SK-N-SH (cell line): Measurements from ENCODE around the gene BDKRB2. TPM values are rescaled to one million over a fixed set of nuclear protein-coding genes. Genes with fewer than 3 reads are reported as not detected.

Experiments
- CTCF ChIA-PET: fragments of 300-600, 350-600 bp; formaldehyde crosslinking; extraction: SDS; loops from one replicate; lab custom pipeline; 2021; lab: Yijun Ruan, JAX
- POLR2A ChIA-PET: fragments of 350-600 bp; sonication (Branson Sonifier 250); formaldehyde crosslinking; extraction: SDS; loops from one replicate; lab custom pipeline; 2020; ENCODE audit warnings: antibody characterized with exemption, inconsistent platforms; lab: Yijun Ruan, JAX
- DNase-seq: peaks from one replicate; pipeline ENCODE4 v3.0.0; 2012
- H2AFZ ChIP-seq: fragments of 200-600 bp; sonication (generic); 2 replicates; pipeline ENCODE4 v1.8.1; 2016; ENCODE audit warnings: antibody characterized with exemption, mild to moderate bottlenecking, low read depth
- H3F3A ChIP-seq: fragments of 200-600 bp; sonication (generic); replicated peaks from 2 replicates; pipeline ENCODE3; 2016; ENCODE audit warnings: antibody characterized with exemption, mild to moderate bottlenecking; ENCODE audit not compliant: insufficient read depth
- H3K27ac ChIP-seq, 2 experiments: fragments of 200-500 bp in 1 of 2; fragments of 200-600 bp in 1 of 2; sonication (Bioruptor generic) in 1 of 2; sonication (generic), shearing (Covaris generic) in 1 of 2; 2 replicates each; pipeline versions ENCODE4 v1.5.1 to v1.6.1; 2014 to 2016; ENCODE audit warnings: low read depth in 2 of 2, inconsistent platforms in 1 of 2, low read length in 1 of 2, mild to moderate bottlenecking in 1 of 2, mixed read lengths in 1 of 2
- H3K27me3 ChIP-seq: fragments of 200-600 bp; sonication (generic), shearing (Covaris generic); 2 replicates; pipeline ENCODE4 v1.6.1; 2016; ENCODE audit warnings: mixed run types; ENCODE audit not compliant: insufficient read depth
- H3K36me3 ChIP-seq, 2 experiments: fragments of 200-500 bp in 1 of 2; fragments of 200-600 bp in 1 of 2; sonication (Bioruptor generic) in 1 of 2; sonication (generic) in 1 of 2; replicated peaks in 1 of 2; 2 replicates each; pipeline versions ENCODE3 to v1.5.1; 2014 to 2016; ENCODE audit warnings: low read length in 1 of 2, mild to moderate bottlenecking in 1 of 2; ENCODE audit not compliant: insufficient read depth in 2 of 2, control insufficient read depth in 1 of 2
- H3K4me1 ChIP-seq, 2 experiments: fragments of 200-500 bp in 1 of 2; fragments of 200-600 bp in 1 of 2; sonication (Bioruptor generic) in 1 of 2; sonication (generic), shearing (Covaris generic) in 1 of 2; 2 replicates each; pipeline versions ENCODE4 v1.5.1 to v1.6.1; 2014 to 2016; ENCODE audit warnings: low read depth in 1 of 2, low read length in 1 of 2, mixed run types in 1 of 2; ENCODE audit not compliant: insufficient read depth in 2 of 2, control insufficient read depth in 1 of 2
- H3K4me2 ChIP-seq: fragments of 200-600 bp; sonication (generic), shearing (Covaris generic); 2 replicates; pipeline ENCODE4 v1.6.1; 2017; ENCODE audit warnings: mixed run types
- H3K4me3 ChIP-seq, 2 experiments: fragments of 200-500 bp in 1 of 2; fragments of 200-600 bp in 1 of 2; sonication (Bioruptor generic) in 1 of 2; sonication (generic), shearing (Covaris generic) in 1 of 2; 2 replicates each; pipeline versions ENCODE4 v1.5.1 to v1.8.1; 2014 to 2016; ENCODE audit warnings: low read depth in 2 of 2, inconsistent platforms in 1 of 2, low read length in 1 of 2, mild to moderate bottlenecking in 1 of 2, mixed read lengths in 1 of 2, moderate library complexity in 1 of 2
- H3K79me2 ChIP-seq: fragments of 200-600 bp; sonication (generic); 2 replicates; pipeline ENCODE4 v1.8.1; 2017; ENCODE audit warnings: mild to moderate bottlenecking; ENCODE audit not compliant: insufficient read depth
- H3K9ac ChIP-seq: fragments of 200-600 bp; sonication (generic); 2 replicates; pipeline ENCODE4 v1.6.1; 2017; ENCODE audit warnings: mixed run types
- H3K9me2 ChIP-seq: fragments of 200-600 bp; sonication (generic); 2 replicates; pipeline ENCODE4 v1.6.1; 2017; ENCODE audit warnings: mixed run types
- H3K9me3 ChIP-seq: fragments of 200-600 bp; sonication (generic); 2 replicates; pipeline ENCODE4 v1.6.1; 2017; ENCODE audit warnings: mixed run types, mild to moderate bottlenecking, moderate library complexity
- H4K20me1 ChIP-seq: fragments of 200-600 bp; sonication (generic); 2 replicates; pipeline ENCODE4 v1.6.1; 2017; ENCODE audit warnings: mild to moderate bottlenecking, mixed run types; ENCODE audit not compliant: insufficient read depth
- CTCF ChIP-seq: fragments of 200-600 bp; sonication (generic); IDR thresholded peaks from 2 replicates; pipeline ENCODE4 v1.6.1; 2017; ENCODE audit warnings: antibody characterized with exemption, mild to moderate bottlenecking, moderate library complexity
- ELF1 ChIP-seq: IDR thresholded peaks from 2 replicates; pipeline ENCODE4 v1.4.0; 2012
- EP300 ChIP-seq, 2 experiments: IDR thresholded peaks; 2 replicates each; pipeline versions ENCODE4 v1.4.0 to v1.6.1; 2012; ENCODE audit warnings: borderline replicate concordance in 1 of 2, low read depth in 1 of 2, low read length in 1 of 2
- FOSL2 ChIP-seq: IDR thresholded peaks from 2 replicates; pipeline ENCODE4 v1.4.0; 2012; ENCODE audit warnings: low read depth, mild to moderate bottlenecking, moderate library complexity, borderline replicate concordance
- FOXJ3 ChIP-seq: sonication (generic); formaldehyde crosslinking; IDR thresholded peaks from 2 replicates; pipeline ENCODE4 v1.5.1; 2020; ENCODE audit warnings: mild to moderate bottlenecking, missing genetic modification reagents
- MXI1 ChIP-seq: IDR thresholded peaks from 2 replicates; pipeline ENCODE4 v1.6.1; 2012; ENCODE audit warnings: mild to moderate bottlenecking, low read depth, low read length, improper control_type of control experiment
- NFIC ChIP-seq: IDR thresholded peaks from 2 replicates; pipeline ENCODE4 v1.4.0; 2012; ENCODE audit warnings: borderline replicate concordance
- POLR2AphosphoS5 ChIP-seq: IDR thresholded peaks from 2 replicates; pipeline ENCODE4 v1.6.1; 2012; ENCODE audit warnings: low read depth, low read length
- RAD21 ChIP-seq: IDR thresholded peaks from 2 replicates; pipeline ENCODE4 v1.6.1; 2012; ENCODE audit warnings: mild to moderate bottlenecking, low read length
- RCOR1 ChIP-seq: fragments of 150-350 bp; IDR thresholded peaks from 2 replicates; pipeline ENCODE4 v1.6.1; 2017; ENCODE audit warnings: antibody characterized with exemption, low read length
- REST ChIP-seq: IDR thresholded peaks from 2 replicates; pipeline ENCODE4 v1.6.1; 2012; ENCODE audit warnings: mild to moderate bottlenecking, low read depth, low read length, moderate library complexity
- RFX5 ChIP-seq: IDR thresholded peaks from 2 replicates; pipeline ENCODE4 v1.6.1; 2012; ENCODE audit warnings: mild to moderate bottlenecking, improper control_type of control experiment, low read length
- SIN3A ChIP-seq: IDR thresholded peaks from 2 replicates; pipeline ENCODE4 v1.6.1; 2012; ENCODE audit warnings: low read depth, mild to moderate bottlenecking, low read length, moderate library complexity, borderline replicate concordance
- TAF1 ChIP-seq: IDR thresholded peaks from 2 replicates; pipeline ENCODE4 v1.6.1; 2012; ENCODE audit warnings: low read depth, mild to moderate bottlenecking, low read length, moderate library complexity, borderline replicate concordance
- TCF12 ChIP-seq: IDR thresholded peaks from 2 replicates; pipeline ENCODE4 v1.4.0; 2012
- USF1 ChIP-seq: IDR thresholded peaks from 2 replicates; pipeline ENCODE4 v1.4.0; 2012; ENCODE audit warnings: low read depth, borderline replicate concordance
- WGBS: methylation state at CpG from one replicate; pipeline ENCODE4 v1.1.6; 2017; ENCODE audit warnings: low lambda C conversion rate; 5-methylcytosine and 5-hydroxymethylcytosine counted together
- polyA plus RNA-seq, 3 experiments: library from polyadenylated mRNA; depleted of rRNA; stranded (reverse); fragments of >200 nt; gene quantifications; 2 replicates each; pipeline ENCODE4 v1.2.3, GENCODE V29; 2012
- TF ChIP-seq, protein P1 (sequence below): IDR thresholded peaks from 2 replicates; pipeline ENCODE4; 2012
- TF ChIP-seq, protein P2 (sequence below): fragments of 150-350 bp; IDR thresholded peaks from 2 replicates; pipeline ENCODE4 v1.6.1; 2017; ENCODE audit warnings: antibody characterized with exemption, low read length, low read depth, borderline replicate concordance
- TF ChIP-seq, protein P3 (sequence below): IDR thresholded peaks from 2 replicates; pipeline ENCODE4 v1.4.0; 2012; ENCODE audit warnings: low read depth

The BDKRB2 gene
- 4.8 and 6.4 TPM in 2 replicates for polyA plus RNA-seq (2012; rRNA removed)
- 3.4 and 5.1 TPM in 2 replicates for polyA plus RNA-seq (2012; cell fraction: cytosol; rRNA removed)
- polyA plus RNA-seq (2012; cell fraction: nucleus; rRNA removed), result 5.0 and 6.3 TPM in 2 replicates

GRCh38 chr14:96204151-96205058 is at the start of gene BDKRB2:
Gene BDKRB2 (plus strand): TSS chr14:96204839. CDS start chr14:96237108, 32,269 bp downstream.
- Histone ChIP-seq H3K4me3 (peak within 1 kb of the TSS; percentile 48 to 64), H3K27me3 (no peaks in the 10 kb centered on the region), H3K79me2 (peaks cover 13% of the 10 kb centered on the region; the same call in 1 of the 2 replicates), H3F3A (no peaks in the 10 kb centered on the region), H3K36me3 (no peaks in the 10 kb centered on the region), H3K4me1 (peaks cover 11 to 22% of the 10 kb centered on the region in 2 experiments; a peak in 2 of 4 replicates), H3K27ac (peak within 1 kb of the TSS in 1 of 2 experiments; percentile 39; a peak in 3 of 4 replicates), H3K9me3 (no peaks in the 10 kb centered on the region)
- CTCF ChIA-PET, result interaction anchor here (1.3 to 3.9 kb wide), 3 partner anchors 70 to 106 kb away, joined by 3 to 24 read pairs (median 17); no protein-coding TSS in a partner anchor
- WGBS, result 53% methylated on average over 26 of the region's 41 CpGs
- TF ChIP-seq FOXJ3 (CRISPR knock-in tag) (peak; percentile 22; the same call in 1 of the 2 replicates), RCOR1 (no peak), TCF12 (peak; percentile 74; the same call in 1 of the 2 replicates), RFX5 (no peak), POLR2AphosphoS5 (peak; percentile 54), REST (peak; percentile 18; the same call in 1 of the 2 replicates), ELF1 (no peak), MXI1 (peak; percentile 42; the same call in 1 of the 2 replicates), USF1 (peak; percentile 22; the same call in 1 of the 2 replicates), TAF1 (peak; percentile 41; the same call in 1 of the 2 replicates), CTCF (no peak), EP300 (IDR thresholded peaks at IDR 0.05; ENCODE audit: borderline replicate concordance in 1 of 2, low read depth in 1 of 2, low read length in 1 of 2) (peak; percentile 53 to 54; a peak in 2 of 4 replicates), RAD21 (peak; percentile 33), NFIC (peak; percentile 58; the same call in 1 of the 2 replicates), FOSL2 (peak; percentile 52; the same call in 1 of the 2 replicates), SIN3A (peak; percentile 57; the same call in 1 of the 2 replicates)
- TF ChIP-seq, protein P1, sequence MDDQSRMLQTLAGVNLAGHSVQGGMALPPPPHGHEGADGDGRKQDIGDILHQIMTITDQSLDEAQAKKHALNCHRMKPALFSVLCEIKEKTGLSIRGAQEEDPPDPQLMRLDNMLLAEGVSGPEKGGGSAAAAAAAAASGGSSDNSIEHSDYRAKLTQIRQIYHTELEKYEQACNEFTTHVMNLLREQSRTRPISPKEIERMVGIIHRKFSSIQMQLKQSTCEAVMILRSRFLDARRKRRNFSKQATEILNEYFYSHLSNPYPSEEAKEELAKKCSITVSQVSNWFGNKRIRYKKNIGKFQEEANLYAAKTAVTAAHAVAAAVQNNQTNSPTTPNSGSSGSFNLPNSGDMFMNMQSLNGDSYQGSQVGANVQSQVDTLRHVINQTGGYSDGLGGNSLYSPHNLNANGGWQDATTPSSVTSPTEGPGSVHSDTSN, result peak; percentile 70
- TF ChIP-seq, protein P2, sequence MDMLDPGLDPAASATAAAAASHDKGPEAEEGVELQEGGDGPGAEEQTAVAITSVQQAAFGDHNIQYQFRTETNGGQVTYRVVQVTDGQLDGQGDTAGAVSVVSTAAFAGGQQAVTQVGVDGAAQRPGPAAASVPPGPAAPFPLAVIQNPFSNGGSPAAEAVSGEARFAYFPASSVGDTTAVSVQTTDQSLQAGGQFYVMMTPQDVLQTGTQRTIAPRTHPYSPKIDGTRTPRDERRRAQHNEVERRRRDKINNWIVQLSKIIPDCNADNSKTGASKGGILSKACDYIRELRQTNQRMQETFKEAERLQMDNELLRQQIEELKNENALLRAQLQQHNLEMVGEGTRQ, result no peak
- TF ChIP-seq, protein P3, sequence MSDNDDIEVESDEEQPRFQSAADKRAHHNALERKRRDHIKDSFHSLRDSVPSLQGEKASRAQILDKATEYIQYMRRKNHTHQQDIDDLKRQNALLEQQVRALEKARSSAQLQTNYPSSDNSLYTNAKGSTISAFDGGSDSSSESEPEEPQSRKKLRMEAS, result 0 out of 2 replicates have a peak, but pooled peaks have one; percentile 48
- TF ChIP-seq, all 33 proteins: peak for 14
- no peaks in the 10 kb centered on the region for H4K20me1 ChIP-seq
- H3K9me2 ChIP-seq, result no peaks in the 10 kb centered on the region
- H3K4me2 ChIP-seq, result peak within 1 kb of the TSS; percentile 96
- POLR2A ChIA-PET, result interaction anchor here (0.9 to 1.6 kb wide), 3 partner anchors 9 to 109 kb away, joined by 3 to 4 read pairs (median 3); no protein-coding TSS in a partner anchor
- peak within 1 kb of the TSS; percentile 63 for H3K9ac ChIP-seq
- peak; percentile 91 for DNase-seq
- peak within 1 kb of the TSS; percentile 80; the same call in 1 of the 2 replicates for H2AFZ ChIP-seq
